IMR-90 (cell line): ENCODE measurements around the gene PROB1. TPM values are rescaled to one million over a fixed set of nuclear protein-coding genes. Genes with fewer than 3 reads are reported as not detected.
A peak's percentile ranks its signal among the peaks of the same experiment; 100 is the strongest.

ENCODE experiments used
- ATAC-seq: fragments of 200-7000 bp; cut with Tn5 transposase; 2 replicates; pipeline ENCODE4 v1.9.1; 2020; ENCODE audit warnings: low read depth, mild to moderate bottlenecking, moderate library complexity
- BruUV-seq: library from RNA; stranded (reverse); fragments of 400-500 nt; replicated peaks from 2 replicates; lab custom pipeline; 2021; lab: Mats Ljungman, UMichigan
- CTCF ChIA-PET: fragments of 300-600 bp; formaldehyde crosslinking; extraction: SDS; loops from one replicate; lab custom pipeline; 2021; ENCODE audit warnings: antibody characterized with exemption; lab: Yijun Ruan, JAX
- POLR2A ChIA-PET: fragments of 300-600 bp; sonication (Branson Sonifier 250); formaldehyde crosslinking; loops from one replicate; lab custom pipeline; 2022; ENCODE audit warnings: antibody characterized with exemption; ENCODE audit not compliant: unreplicated experiment; lab: Charles Lee
- DNase-seq: peaks from one replicate; pipeline ENCODE4 v3.0.0; 2013
- H2AFZ ChIP-seq: replicated peaks from 2 replicates; pipeline ENCODE3; 2013; ENCODE audit warnings: low read length, mild to moderate bottlenecking; ENCODE audit not compliant: poor library complexity
- H2AK5ac ChIP-seq: 2 replicates; pipeline ENCODE4 v1.6.1; 2013; ENCODE audit warnings: low read depth, low read length, inconsistent platforms
- H2AK9ac ChIP-seq: replicated peaks from 2 replicates; pipeline ENCODE3; 2013; ENCODE audit warnings: mild to moderate bottlenecking, low read depth, low read length, moderate library complexity; ENCODE audit not compliant: poor library complexity
- H2BK120ac ChIP-seq: 2 replicates; pipeline ENCODE4 v1.6.1; 2013; ENCODE audit warnings: low read depth, low read length, inconsistent platforms
- H2BK15ac ChIP-seq: 3 replicates; pipeline ENCODE4 v1.6.1; 2013; ENCODE audit warnings: low read depth, low read length, inconsistent platforms
- H2BK20ac ChIP-seq: 2 replicates; pipeline ENCODE4 v1.6.1; 2013; ENCODE audit warnings: low read depth, mild to moderate bottlenecking, inconsistent platforms, low read length, moderate library complexity
- H2BK5ac ChIP-seq: 2 replicates; pipeline ENCODE4 v1.6.1; 2013; ENCODE audit warnings: mild to moderate bottlenecking, low read depth, low read length, inconsistent platforms; ENCODE audit not compliant: poor library complexity, severe bottlenecking
- H3K14ac ChIP-seq: replicated peaks from 2 replicates; pipeline ENCODE4 v1.6.1; 2013; ENCODE audit warnings: low read depth, low read length, inconsistent platforms
- H3K18ac ChIP-seq: 2 replicates; pipeline ENCODE4 v1.6.1; 2013; ENCODE audit warnings: low read depth, low read length, control low read depth
- H3K23ac ChIP-seq: 2 replicates; pipeline ENCODE4 v1.6.1; 2013; ENCODE audit warnings: low read depth, low read length, inconsistent platforms
- H3K27ac ChIP-seq: 2 replicates; pipeline ENCODE4 v1.5.1; 2013; ENCODE audit warnings: mild to moderate bottlenecking, control low read depth, low read length; ENCODE audit not compliant: insufficient read depth
- H3K27me3 ChIP-seq: 2 replicates; pipeline ENCODE4 v1.6.1; 2013; ENCODE audit warnings: low read length; ENCODE audit not compliant: control insufficient read depth, insufficient read depth
- H3K36me3 ChIP-seq: 2 replicates; pipeline ENCODE4 v1.6.1; 2013; ENCODE audit warnings: low read length, mixed read lengths; ENCODE audit not compliant: control insufficient read depth, insufficient read depth
- H3K4ac ChIP-seq: 2 replicates; pipeline ENCODE4 v1.6.1; 2013; ENCODE audit warnings: low read depth, low read length, inconsistent platforms
- H3K4me1 ChIP-seq: 2 replicates; pipeline ENCODE4 v1.6.1; 2013; ENCODE audit warnings: low read length, mixed read lengths; ENCODE audit not compliant: control insufficient read depth, insufficient read depth
- H3K4me2 ChIP-seq: 2 replicates; pipeline ENCODE4 v1.6.1; 2013; ENCODE audit warnings: low read depth, mild to moderate bottlenecking, control low read depth, low read length, moderate library complexity
- H3K4me3 ChIP-seq: 2 replicates; pipeline ENCODE4 v1.5.1; 2013; ENCODE audit warnings: low read depth, mild to moderate bottlenecking, control low read depth, low read length, moderate library complexity; ENCODE audit not compliant: insufficient read depth
- H3K56ac ChIP-seq: 2 replicates; pipeline ENCODE4 v1.6.1; 2013; ENCODE audit warnings: low read length, inconsistent platforms; ENCODE audit not compliant: insufficient read depth; ENCODE audit errors: extremely low read depth
- H3K79me1 ChIP-seq, 2 experiments: 2 replicates each; pipeline ENCODE4 v1.6.1; 2013; ENCODE audit warnings: low read length in 2 of 2, inconsistent platforms in 1 of 2, low read depth in 1 of 2
- H3K9ac ChIP-seq: 2 replicates; pipeline ENCODE4 v1.6.1; 2013; ENCODE audit warnings: low read depth, low read length, control low read depth
- H3K9me1 ChIP-seq: 2 replicates; pipeline ENCODE4 v1.6.1; 2013; ENCODE audit warnings: low read length, inconsistent platforms; ENCODE audit not compliant: insufficient read depth
- H3K9me3 ChIP-seq: 2 replicates; pipeline ENCODE4 v1.6.1; 2013; ENCODE audit warnings: low read length; ENCODE audit not compliant: control insufficient read depth, insufficient read depth
- H4K20me1 ChIP-seq: 2 replicates; pipeline ENCODE4 v1.6.1; 2013; ENCODE audit warnings: low read length, inconsistent platforms; ENCODE audit not compliant: insufficient read depth
- H4K5ac ChIP-seq: 2 replicates; pipeline ENCODE4 v1.6.1; 2013; ENCODE audit warnings: mild to moderate bottlenecking, low read depth, low read length, control low read depth
- H4K8ac ChIP-seq, 2 experiments: 2 replicates each; pipeline ENCODE4 v1.6.1; 2013; ENCODE audit warnings: low read depth in 2 of 2, low read length in 2 of 2, control low read depth in 1 of 2, inconsistent platforms in 1 of 2
- H4K91ac ChIP-seq: 2 replicates; pipeline ENCODE4 v1.6.1; 2013; ENCODE audit warnings: low read depth, low read length, inconsistent platforms; ENCODE audit not compliant: insufficient read depth
- CEBPB ChIP-seq: IDR thresholded peaks from 2 replicates; pipeline ENCODE4 v1.6.1; 2012; ENCODE audit warnings: low read depth, low read length, improper control_type of control experiment
- CHD1 ChIP-seq: IDR thresholded peaks from 2 replicates; pipeline ENCODE4 v1.6.1; 2012; ENCODE audit warnings: low read depth, low read length, improper control_type of control experiment
- CTCF ChIP-seq: conservative IDR thresholded peaks from 2 replicates; pipeline ENCODE4 v1.5.1; 2012; ENCODE audit warnings: mild to moderate bottlenecking, low read depth, low read length, improper control_type of control experiment
- FOS ChIP-seq: fragments of 150-350 bp; IDR thresholded peaks from 2 replicates; pipeline ENCODE4 v1.6.1; 2016; ENCODE audit warnings: low read depth, low read length
- MAFK ChIP-seq: IDR thresholded peaks from 2 replicates; pipeline ENCODE4 v1.6.1; 2012; ENCODE audit warnings: low read depth, low read length, improper control_type of control experiment
- MAZ ChIP-seq: IDR thresholded peaks from 2 replicates; pipeline ENCODE4 v1.6.1; 2012; ENCODE audit warnings: low read depth, mild to moderate bottlenecking, low read length, improper control_type of control experiment, moderate library complexity, borderline replicate concordance
- MXI1 ChIP-seq: IDR thresholded peaks from 2 replicates; pipeline ENCODE4 v1.6.1; 2012; ENCODE audit warnings: low read depth, mild to moderate bottlenecking, low read length, moderate library complexity, borderline replicate concordance
- NFE2L2 ChIP-seq: fragments of 150-350 bp; IDR thresholded peaks from 2 replicates; pipeline ENCODE4 v1.6.1; 2016; ENCODE audit warnings: low read depth, mild to moderate bottlenecking, low read length
- POLR2A ChIP-seq: IDR thresholded peaks from 2 replicates; pipeline ENCODE4 v1.6.1; 2012; ENCODE audit warnings: mild to moderate bottlenecking, low read depth, low read length
- RAD21 ChIP-seq: IDR thresholded peaks from 2 replicates; pipeline ENCODE4 v1.6.1; 2012; ENCODE audit warnings: low read length, improper control_type of control experiment
- RCOR1 ChIP-seq: IDR thresholded peaks from 2 replicates; pipeline ENCODE4 v1.6.1; 2012; ENCODE audit warnings: mild to moderate bottlenecking, low read length, improper control_type of control experiment; ENCODE audit not compliant: insufficient replicate concordance
- RFX5 ChIP-seq: IDR thresholded peaks from 2 replicates; pipeline ENCODE4 v1.8.0; 2012; ENCODE audit warnings: low read depth, mild to moderate bottlenecking, low read length, moderate library complexity
- SMC3 ChIP-seq: fragments of 150-350 bp; IDR thresholded peaks from 2 replicates; pipeline ENCODE4 v1.6.1; 2016; ENCODE audit warnings: low read depth, mild to moderate bottlenecking, antibody characterized with exemption, low read length, moderate library complexity
- WGBS, 2 experiments: methylation state at CpG; one replicate each; pipeline versions ENCODE4 v1.1.5 to v1.1.7; 2013; ENCODE audit warnings: missing lambda C conversion rate in 2 of 2; ENCODE audit not compliant: insufficient read length in 1 of 2; ENCODE audit errors: extremely low coverage in 2 of 2; 5-methylcytosine and 5-hydroxymethylcytosine counted together
- dilution Hi-C: fragments of 300-500 bp; cut with HindIII; formaldehyde crosslinking; loops from one replicate; pipeline ENCODE4 v1.14.3; 2018; ENCODE audit warnings: low sequenced_read_pairs; ENCODE audit not compliant: unreplicated experiment
- in situ Hi-C: fragments of 300-500 bp; cut with MboI; formaldehyde crosslinking; loops from 3 replicates; pipeline ENCODE4 v1.14.3; 2019; ENCODE audit warnings: low sequenced_read_pairs, inconsistent platforms, mixed read lengths
- intact Hi-C: fragments of 100-400 bp; cut with micrococcal nuclease; formaldehyde crosslinking; loops from 2 replicates; pipeline ENCODE4 v1.10.0; 2022
- polyA plus RNA-seq, 3 experiments: library from polyadenylated mRNA; depleted of rRNA; stranded (reverse); fragments of >200 nt; gene quantifications; 2 replicates each; pipeline ENCODE4 v1.2.3, GENCODE V29; 2012; ENCODE audit warnings: low replicate concordance in 1 of 3
- total RNA-seq: library from RNA; depleted of rRNA; stranded (reverse); fragments of >200 nt; gene quantifications from 2 replicates; pipeline ENCODE4 v1.2.3, GENCODE V29; 2012
- TF ChIP-seq, protein P1 (sequence below): fragments of 150-350 bp; IDR thresholded peaks from 2 replicates; pipeline ENCODE4 v1.6.1; 2017; ENCODE audit warnings: mild to moderate bottlenecking, antibody characterized with exemption, low read length, low read depth

PROB1 gene
- total and polyA plus RNA-seq, 2 of the 4 experiments (the other 2 are of a cell fraction) = under 0.01 to 0.38 TPM

DNA sequence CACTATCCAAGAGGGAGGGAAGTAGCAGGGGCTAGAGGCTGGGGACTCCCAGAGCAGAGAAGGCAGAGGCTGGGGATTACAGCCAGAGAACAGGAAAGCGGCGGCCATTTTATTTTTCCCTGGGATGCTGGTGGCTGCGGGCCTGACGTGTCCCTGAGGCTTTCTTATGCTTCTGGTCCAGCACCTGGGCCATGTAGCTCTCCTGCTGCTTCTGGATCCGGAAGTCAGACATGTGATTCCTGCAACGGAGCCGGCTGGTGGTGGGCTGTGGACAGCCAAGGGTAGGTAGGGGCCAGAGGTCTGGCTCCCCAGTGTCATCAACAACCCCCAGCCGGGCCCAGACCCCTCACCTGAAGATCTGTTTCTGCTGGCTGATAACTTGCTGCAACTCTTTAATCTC is 1.8 kb upstream of the PROB1 start:
- POLR2A ChIA-PET = no interaction called here
- dilution Hi-C loops = no loop called here

More for the DNA sequence above, 1.8 kb upstream of the PROB1 start:
- H4K91ac ChIP-seq = no peak overlapping the region
- in situ Hi-C loops (no loop called here), intact Hi-C loops (no loop called here)
- ATAC-seq (no peak), DNase-seq (no peak)
- no peak overlapping the region for H3K56ac ChIP-seq
- TF ChIP-seq SMC3 = no peak
- TF ChIP-seq MAZ = no peak
- TF ChIP-seq, protein P1, sequence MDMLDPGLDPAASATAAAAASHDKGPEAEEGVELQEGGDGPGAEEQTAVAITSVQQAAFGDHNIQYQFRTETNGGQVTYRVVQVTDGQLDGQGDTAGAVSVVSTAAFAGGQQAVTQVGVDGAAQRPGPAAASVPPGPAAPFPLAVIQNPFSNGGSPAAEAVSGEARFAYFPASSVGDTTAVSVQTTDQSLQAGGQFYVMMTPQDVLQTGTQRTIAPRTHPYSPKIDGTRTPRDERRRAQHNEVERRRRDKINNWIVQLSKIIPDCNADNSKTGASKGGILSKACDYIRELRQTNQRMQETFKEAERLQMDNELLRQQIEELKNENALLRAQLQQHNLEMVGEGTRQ = no peak
- no peak for TF ChIP-seq RCOR1
- no peak for TF ChIP-seq CTCF
- TF ChIP-seq RAD21 = no peak
- TF ChIP-seq CEBPB = no peak
- TF ChIP-seq NFE2L2 = no peak
- TF ChIP-seq RFX5 = no peak
- no peak for TF ChIP-seq MXI1
- no peak for TF ChIP-seq POLR2A
- no peak for TF ChIP-seq CHD1
- no peak for TF ChIP-seq FOS
- no peak for TF ChIP-seq MAFK
- H3K27ac ChIP-seq = no peak overlapping the region
- H3K4me3 ChIP-seq = no peak overlapping the region
- no peak overlapping the region for H2BK5ac ChIP-seq
- CTCF ChIA-PET = no interaction called here
- H3K9ac ChIP-seq = no peak overlapping the region
- no peaks in the 10 kb centered on the region for H3K79me1 ChIP-seq
- H3K9me1 ChIP-seq = no peaks in the 10 kb centered on the region
- no peak overlapping the region for H3K18ac ChIP-seq
- no peak overlapping the region for H2BK120ac ChIP-seq
- no peaks in the 10 kb centered on the region for H3K36me3 ChIP-seq
- H3K23ac ChIP-seq = no peak overlapping the region
- no peak overlapping the region for H2BK15ac ChIP-seq
- H3K4me1 ChIP-seq = peaks cover 2% of the 10 kb centered on the region; the same call in 1 of the 2 replicates
- no TSS peak for BruUV-seq
- H2BK20ac ChIP-seq = no peak overlapping the region
- 100% methylated on average over 1 of the region's 8 CpGs; no CpG with 5 or more reads in 1 of the 2 experiments for WGBS, 2 experiments
- no peaks in the 10 kb centered on the region for H4K20me1 ChIP-seq
- no peak overlapping the region for H4K5ac ChIP-seq
- no peak overlapping the region for H3K4me2 ChIP-seq
- H2AK9ac ChIP-seq = peak overlapping the region; percentile 37
- H3K4ac ChIP-seq = no peak overlapping the region
- H3K14ac ChIP-seq = no peak overlapping the region
- H2AFZ ChIP-seq = no peak overlapping the region
- no peak overlapping the region for H4K8ac ChIP-seq
- no peak overlapping the region; the same call in 1 of the 2 replicates for H2AK5ac ChIP-seq
- H3K9me3 ChIP-seq = peaks cover 16% of the 10 kb centered on the region; the same call in 1 of the 2 replicates
- peaks cover 28% of the 10 kb centered on the region for H3K27me3 ChIP-seq
